ENCODE results near the gene FAM229B.
"Not testable (repeated sequence)": the region's sequence is repeated elsewhere in the genome, so short reads cannot be mapped to it uniquely, and the experiment has no call there.

Gene FAM229B

GRCh38 chr6:112065426-112065986 lies 21.9 kb upstream of the FAM229B start:
- no peak for DNase-seq

GRCh38 chr6:112066606-112067005 lies 20.8 kb upstream of the FAM229B start:
- DNase-seq, result no peak

DNA sequence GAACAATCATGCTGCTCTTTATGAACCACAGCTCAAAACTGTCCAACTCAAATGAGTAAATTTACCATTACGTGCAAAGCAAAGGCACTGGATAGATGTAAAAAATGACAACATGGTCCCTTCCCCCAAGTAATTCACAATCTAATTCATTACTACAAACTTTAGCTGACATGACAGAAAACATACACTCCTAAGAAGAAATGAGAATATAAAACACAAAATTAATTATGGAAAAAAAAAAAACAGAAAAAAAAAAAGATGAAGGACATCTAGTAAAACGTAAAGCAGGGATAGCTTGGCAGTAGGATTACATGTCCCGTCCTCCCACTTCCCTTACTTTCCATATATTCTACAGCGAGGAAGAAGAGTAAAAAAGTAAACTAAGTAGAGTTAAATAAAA lies 5.8 kb upstream of the FAM229B start:
- no peak for DNase-seq

- no peak for DNase-seq
Measured at GRCh38 chr6:112085286-112086065, 1.9 kb upstream of the FAM229B start.

- DNase-seq, result no peak
Measured at GRCh38 chr6:112086744-112087135, 651 bp upstream of the FAM229B start.

- DNase-seq, result no peak
Measured at GRCh38 chr6:112087916-112088315, 525 bp downstream of the FAM229B start.

- no peak for DNase-seq
Measured at GRCh38 chr6:112096901-112097300, 9.5 kb downstream of the FAM229B start.

DNA sequence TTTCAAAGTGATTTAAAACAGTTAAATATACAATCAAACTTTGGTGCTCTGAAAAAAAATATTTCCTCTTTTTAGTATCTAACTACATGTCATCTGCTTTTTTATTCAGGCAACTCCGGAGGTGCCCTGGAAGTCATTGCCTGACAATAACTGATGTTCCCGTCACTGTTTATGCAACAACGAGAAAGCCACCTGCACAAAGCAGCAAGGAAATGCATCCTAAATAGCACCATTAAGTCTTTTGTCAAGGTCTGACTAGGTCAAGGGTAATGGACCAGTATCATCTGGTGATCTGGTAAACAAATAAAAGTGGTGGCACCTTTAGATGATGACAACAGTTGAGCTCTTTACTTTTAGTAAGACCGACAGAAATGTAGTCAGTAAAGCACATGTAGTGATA lies 13.2 kb downstream of the FAM229B start:
- DNase-seq, result no peak

- not testable (repeated sequence) for DNase-seq
Measured at GRCh38 chr6:112106026-112106425, 18.6 kb downstream of the FAM229B start.

DNA sequence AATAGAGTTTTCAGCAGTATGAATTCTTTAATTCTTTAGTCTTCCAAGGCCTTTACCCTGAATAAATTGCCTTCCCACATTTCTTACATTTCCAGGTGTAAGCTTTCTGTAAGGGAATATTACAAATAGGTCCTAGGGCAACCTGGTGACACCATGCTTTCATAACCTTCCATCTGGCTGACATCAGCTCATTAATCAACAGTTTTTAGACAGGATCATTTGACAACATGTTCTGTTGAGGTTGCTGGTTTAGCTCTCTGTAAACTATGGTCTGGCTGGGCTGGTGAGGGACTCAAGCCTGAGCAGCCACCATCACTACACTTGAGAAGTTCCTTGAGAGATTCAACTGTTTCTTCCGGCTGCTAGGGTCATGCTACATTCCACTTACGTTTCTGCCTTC lies 19.2 kb downstream of the FAM229B start:
- no peak for DNase-seq

DNA sequence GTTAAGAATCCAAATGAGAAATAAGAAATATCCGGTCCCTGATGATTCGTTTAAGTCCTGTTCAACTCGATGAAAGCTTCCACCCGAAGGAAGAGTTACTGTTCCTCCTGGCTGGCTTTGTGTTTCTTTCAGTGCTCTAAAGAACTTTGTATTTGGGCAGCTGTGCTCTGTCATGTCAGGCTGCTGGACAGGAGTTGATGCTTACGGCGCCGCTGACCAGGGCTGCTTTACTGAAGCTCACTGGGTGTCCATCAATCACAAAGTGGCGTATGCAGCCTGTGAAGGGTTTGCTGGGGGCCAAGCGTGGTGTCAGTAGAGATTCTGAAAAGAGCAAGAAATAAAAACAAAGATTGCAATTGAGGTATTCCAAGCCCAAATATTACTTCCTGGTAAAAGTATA lies 21.9 kb downstream of the FAM229B start:
- no peak for DNase-seq

DNA sequence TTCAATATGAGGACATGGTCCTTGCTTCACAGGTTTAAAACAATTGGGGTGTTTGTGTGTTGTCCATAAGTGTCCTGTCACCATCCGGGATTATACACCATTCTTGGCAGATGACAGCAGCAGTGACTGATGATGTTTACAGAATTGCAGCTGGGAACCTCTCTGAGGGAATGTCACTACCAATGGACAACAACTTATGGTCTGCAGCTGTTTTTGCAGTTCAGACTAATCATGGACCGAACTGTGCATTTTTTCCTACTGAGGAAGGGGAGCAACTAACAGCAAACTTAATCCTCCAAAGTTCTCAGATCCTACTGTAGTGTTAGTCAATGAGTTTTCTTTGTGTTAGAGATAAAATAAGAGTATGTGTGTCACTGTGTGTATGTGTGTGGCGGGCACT lies 26.0 kb downstream of the FAM229B start:
- DNase-seq, result no peak

DNA sequence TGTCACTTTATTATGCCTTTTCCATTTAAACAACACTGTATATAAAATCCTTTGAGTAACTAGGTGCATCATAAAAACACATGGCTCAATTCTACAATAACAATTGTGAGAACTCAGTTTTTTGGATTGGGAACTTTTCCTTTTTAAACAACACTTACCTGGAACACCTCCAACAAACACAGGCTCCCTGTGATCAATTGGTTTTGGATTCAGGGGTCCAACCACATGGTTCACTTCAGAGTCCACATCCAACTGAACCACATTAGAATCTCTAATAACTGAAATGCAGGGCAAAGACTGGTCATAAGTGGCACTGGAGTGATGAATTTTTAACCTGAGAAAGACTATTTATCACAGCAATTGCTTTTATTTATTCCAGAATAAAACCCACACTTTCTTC lies 26.5 kb downstream of the FAM229B start:
- no peak for DNase-seq

GRCh38 chr6:112114577-112115223 lies 27.3 kb downstream of the FAM229B start:
- DNase-seq, result no peak

- no peak for DNase-seq
Measured at GRCh38 chr6:112116221-112116620, 28.8 kb downstream of the FAM229B start.

- no peak for DNase-seq
Measured at GRCh38 chr6:112117554-112117953, 30.2 kb downstream of the FAM229B start.

- DNase-seq, result no peak
Measured at GRCh38 chr6:112118034-112118433, 30.6 kb downstream of the FAM229B start.

- no peak for DNase-seq
Measured at GRCh38 chr6:112122756-112123155, 35.4 kb downstream of the FAM229B start.

DNA sequence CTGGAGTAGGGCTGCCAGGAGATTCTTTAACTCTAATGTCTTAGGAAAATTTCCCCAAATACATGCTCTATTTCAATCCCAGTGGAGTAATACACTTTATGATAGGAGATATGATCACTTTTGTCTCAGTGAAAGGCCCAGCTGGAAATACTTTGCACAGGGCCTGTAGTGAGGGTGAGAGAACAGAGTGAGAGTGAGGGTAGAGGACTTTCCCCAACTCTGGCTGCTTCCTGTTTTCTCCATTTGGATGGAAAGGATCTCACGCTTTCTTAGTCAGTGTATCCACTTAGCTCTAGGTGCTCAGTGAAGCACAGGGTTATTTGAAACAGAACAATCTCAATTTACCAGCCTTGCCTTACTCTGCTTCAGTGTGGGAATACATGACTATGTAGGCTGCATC lies 36.6 kb downstream of the FAM229B start:
- DNase-seq, result no peak

DNA sequence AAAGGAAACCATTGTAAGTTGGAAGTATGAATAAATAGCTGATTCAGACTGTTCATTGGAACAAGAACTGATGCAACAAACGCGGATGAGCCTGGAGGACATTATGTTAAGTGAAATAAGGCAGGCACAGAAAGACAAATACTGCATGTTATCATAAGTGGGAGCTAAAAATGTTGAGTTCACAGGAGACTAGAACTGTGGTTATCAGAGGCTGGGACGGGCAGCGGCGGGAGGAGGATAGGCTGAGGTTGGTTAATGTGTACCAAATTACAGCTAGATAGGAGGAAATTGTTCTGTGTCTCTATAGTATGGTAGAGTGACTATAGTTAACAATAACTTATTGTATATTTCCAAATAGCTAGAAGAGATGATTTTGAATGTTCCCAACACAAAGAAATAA lies 40.8 kb downstream of the FAM229B start:
- no peak for DNase-seq

DNA sequence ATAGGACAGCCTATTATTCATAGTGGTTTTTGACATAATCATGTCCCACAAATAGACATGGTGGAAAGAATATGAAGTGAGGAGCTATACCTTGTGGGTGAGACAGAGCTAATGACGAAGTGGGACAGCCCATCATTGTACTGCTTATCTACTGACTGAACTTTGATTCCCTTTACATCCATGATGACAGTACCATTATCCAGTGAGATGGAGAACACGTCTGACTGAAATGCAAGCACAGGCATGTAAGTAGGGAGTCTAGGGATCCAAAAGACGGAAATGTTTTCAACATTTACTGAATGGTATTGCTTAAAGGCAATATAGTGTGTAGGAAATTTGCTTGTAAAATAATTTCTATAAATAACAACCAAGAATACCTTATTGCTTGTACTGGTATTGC lies 43.5 kb downstream of the FAM229B start:
- no peak for DNase-seq

- DNase-seq, result no peak
Measured at GRCh38 chr6:112139052-112139451, 51.7 kb downstream of the FAM229B start.

GRCh38 chr6:112141707-112142106 lies 54.3 kb downstream of the FAM229B start:
- DNase-seq, result no peak

- no peak for DNase-seq
Measured at GRCh38 chr6:112144145-112144926, 56.9 kb downstream of the FAM229B start.
